Ishikawa (cell line): ENCODE results near the gene ARHGEF11.

ENCODE experiments used
- CEBPB ChIP-seq: IDR thresholded peaks from 2 replicates; pipeline ENCODE4 v1.6.1; 2012
- CREB1 ChIP-seq: IDR thresholded peaks from 2 replicates; pipeline ENCODE4 v1.6.1; 2012; ENCODE audit warnings: low read depth
- EGR1 ChIP-seq: IDR thresholded peaks from 2 replicates; pipeline ENCODE4 v1.6.1; 2012
- EP300 ChIP-seq: IDR thresholded peaks from 2 replicates; pipeline ENCODE4 v1.6.1; 2012; ENCODE audit warnings: borderline replicate concordance
- FOXM1 ChIP-seq: IDR thresholded peaks from 2 replicates; pipeline ENCODE4 v1.6.1; 2012; ENCODE audit warnings: low read depth, borderline replicate concordance
- MAX ChIP-seq: IDR thresholded peaks from 2 replicates; pipeline ENCODE4 v1.6.1; 2012
- NFIC ChIP-seq: IDR thresholded peaks from 2 replicates; pipeline ENCODE4 v1.6.1; 2012
- RAD21 ChIP-seq: IDR thresholded peaks from 2 replicates; pipeline ENCODE4 v1.6.1; 2012; ENCODE audit warnings: low read depth
- REST ChIP-seq: IDR thresholded peaks from 2 replicates; pipeline ENCODE4 v1.6.1; 2012; ENCODE audit warnings: low read depth, mild to moderate bottlenecking
- TAF1 ChIP-seq: IDR thresholded peaks from 2 replicates; pipeline ENCODE4 v1.6.1; 2012; ENCODE audit warnings: low read depth, mild to moderate bottlenecking
- TCF12 ChIP-seq: IDR thresholded peaks from 2 replicates; pipeline ENCODE4 v1.6.1; 2012; ENCODE audit warnings: low read depth
- TEAD4 ChIP-seq: IDR thresholded peaks from 2 replicates; pipeline ENCODE4 v1.6.1; 2012
- USF1 ChIP-seq: IDR thresholded peaks from 2 replicates; pipeline ENCODE4 v1.6.1; 2012
- YY1 ChIP-seq: IDR thresholded peaks from 2 replicates; pipeline ENCODE4 v1.6.1; 2012; ENCODE audit warnings: low read depth
- ZBTB7A ChIP-seq: IDR thresholded peaks from 2 replicates; pipeline ENCODE4 v1.6.1; 2012; ENCODE audit warnings: low read depth

Gene ARHGEF11

GRCh38 chr1:157004327-157004726, 41.2 kb downstream of the ARHGEF11 start:
- TF ChIP-seq EP300 = no peak
- TF ChIP-seq CREB1 = no peak
- no peak for TF ChIP-seq MAX
- TF ChIP-seq CEBPB = no peak
- TF ChIP-seq TAF1 = no peak
- no peak for TF ChIP-seq REST
- TF ChIP-seq ZBTB7A = no peak
- TF ChIP-seq RAD21 = no peak
- no peak for TF ChIP-seq TEAD4
- no peak for TF ChIP-seq FOXM1
- no peak for TF ChIP-seq TCF12
- no peak for TF ChIP-seq EGR1
- no peak for TF ChIP-seq NFIC
- no peak for TF ChIP-seq USF1
- TF ChIP-seq YY1 = no peak

- TF ChIP-seq ZBTB7A (no peak), CEBPB (no peak), FOXM1 (no peak), EP300 (no peak), MAX (no peak), NFIC (no peak), TCF12 (no peak), TEAD4 (no peak), USF1 (no peak), CREB1 (no peak), RAD21 (no peak), TAF1 (no peak), REST (no peak), YY1 (no peak)
Observed at GRCh38 chr1:157001304-157001703, 44.2 kb downstream of the ARHGEF11 start.

- TF ChIP-seq NFIC (no peak), FOXM1 (no peak), TEAD4 (0 out of 2 replicates have a peak, but pooled peaks have one; percentile 9)
Observed at GRCh38 chr1:157000686-157001085, 44.9 kb downstream of the ARHGEF11 start.

- TF ChIP-seq EP300 = no peak
- TF ChIP-seq TAF1 = no peak
- no peak for TF ChIP-seq TCF12
- no peak for TF ChIP-seq FOXM1
- no peak for TF ChIP-seq CEBPB
- no peak for TF ChIP-seq CREB1
- no peak for TF ChIP-seq NFIC
- no peak for TF ChIP-seq YY1
- no peak for TF ChIP-seq USF1
Observed at GRCh38 chr1:156999596-157000320, 45.8 kb downstream of the ARHGEF11 start.

- TF ChIP-seq EGR1 (no peak), TEAD4 (no peak), EP300 (no peak), MAX (no peak), NFIC (no peak)
Observed at GRCh38 chr1:156998840-156999500, 46.6 kb downstream of the ARHGEF11 start.
